HG03378 (cell line): ENCODE data around the gene SYDE2.
"Not testable (repeated sequence)": the region's sequence is repeated elsewhere in the genome, so short reads cannot be mapped to it uniquely, and the experiment has no call there.

Experiments
- ATAC-seq: cut with Tn5 transposase; IDR thresholded peaks from one replicate; pipeline ENCODE4 v1.9.1; 2021; ENCODE audit warnings: mild to moderate bottlenecking, moderate library complexity; ENCODE audit not compliant: unreplicated experiment

SYDE2 gene

GRCh38 chr1:85171721-85172120 is 29.1 kb downstream of the SYDE2 start:
- no peak for ATAC-seq

GRCh38 chr1:85168884-85169283 is 31.9 kb downstream of the SYDE2 start:
- ATAC-seq: no peak

GRCh38 chr1:85166351-85166750 is 34.5 kb downstream of the SYDE2 start:
- ATAC-seq: no peak

GRCh38 chr1:85158910-85159309 is 41.9 kb downstream of the SYDE2 start:
- ATAC-seq: no peak

GRCh38 chr1:85157436-85157835 is 43.4 kb downstream of the SYDE2 start:
- ATAC-seq: no peak

- ATAC-seq: peak; percentile 36
These were observed 47.5 kb downstream of the SYDE2 start for GRCh38 chr1:85153149-85153891.

GRCh38 chr1:85151446-85151845 is 49.4 kb downstream of the SYDE2 start:
- ATAC-seq: no peak

GRCh38 chr1:85149805-85150204 is 51.0 kb downstream of the SYDE2 start:
- no peak for ATAC-seq

GRCh38 chr1:85148524-85149250 is 52.1 kb downstream of the SYDE2 start:
- ATAC-seq: peak; percentile 99

- no peak for ATAC-seq
These were observed 53.9 kb downstream of the SYDE2 start for GRCh38 chr1:85146972-85147359.

- not testable (repeated sequence) for ATAC-seq
These were observed 54.4 kb downstream of the SYDE2 start for GRCh38 chr1:85146298-85146971.

- ATAC-seq: no peak
These were observed 56.5 kb downstream of the SYDE2 start for GRCh38 chr1:85144351-85144750.

GRCh38 chr1:85142753-85143152 is 58.1 kb downstream of the SYDE2 start:
- ATAC-seq: no peak

GRCh38 chr1:85138439-85138838 is 62.4 kb downstream of the SYDE2 start:
- not testable (repeated sequence) for ATAC-seq

GRCh38 chr1:85137660-85138059 is 63.2 kb downstream of the SYDE2 start:
- ATAC-seq: no peak

GRCh38 chr1:85135392-85135798 is 65.4 kb downstream of the SYDE2 start:
- no peak for ATAC-seq

- no peak for ATAC-seq
These were observed 66.0 kb downstream of the SYDE2 start for GRCh38 chr1:85134583-85135391.

- ATAC-seq: no peak
These were observed 67.2 kb downstream of the SYDE2 start for GRCh38 chr1:85133565-85134159.

GRCh38 chr1:85132078-85132720 is 68.6 kb downstream of the SYDE2 start:
- no peak for ATAC-seq

GRCh38 chr1:85128316-85128715 is 72.5 kb downstream of the SYDE2 start:
- no peak for ATAC-seq
